ENCODE results near the gene DISP1.

Gene DISP1

DNA sequence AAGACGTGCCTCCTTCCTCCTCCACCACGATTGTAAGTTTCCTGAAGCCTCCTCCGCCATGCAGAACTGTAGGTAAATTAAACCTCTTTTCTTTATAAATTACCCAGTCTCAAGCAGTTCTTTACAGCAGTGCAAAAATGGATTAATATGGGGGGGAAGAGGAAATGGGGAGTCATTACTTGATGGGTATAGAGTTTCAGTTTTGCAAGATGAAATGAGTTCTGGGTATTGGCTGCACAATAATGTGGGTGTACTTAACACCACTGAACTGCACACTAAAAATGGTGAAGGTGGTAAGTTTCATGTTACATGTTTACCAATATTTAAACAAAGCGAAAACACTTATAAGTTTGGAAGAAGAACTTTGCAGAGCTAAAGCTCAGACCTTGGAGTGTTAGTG is 24.3 kb upstream of the DISP1 start:
- TF ChIP-seq CTCF (IDR thresholded peaks at IDR 0.05; ENCODE audit: unreplicated experiment in 3 of 3): no peak
- Mint-ChIP-seq H3K36me3 (ENCODE audit: low read depth) (no peaks in the 10 kb centered on the region), H3K27me3 (ENCODE audit: low read depth) (peaks cover 6% of the 10 kb centered on the region), H3K9me3 (no peaks in the 10 kb centered on the region), H3K27ac (no peak overlapping the region), H3K4me1 (peaks cover 35% of the 10 kb centered on the region), H3K4me3 (no peak overlapping the region)

GRCh38 chr1:222791006-222791710 is 23.7 kb upstream of the DISP1 start:
- Mint-ChIP-seq H3K36me3 (ENCODE audit: low read depth) (no peaks in the 10 kb centered on the region), H3K4me1 (peaks cover 28% of the 10 kb centered on the region), H3K4me3 (no peak overlapping the region), H3K9me3 (no peaks in the 10 kb centered on the region), H3K27me3 (ENCODE audit: low read depth) (peaks cover 6% of the 10 kb centered on the region), H3K27ac (no peak overlapping the region)
- no peak for TF ChIP-seq CTCF (IDR thresholded peaks at IDR 0.05; ENCODE audit: unreplicated experiment in 3 of 3)

DNA sequence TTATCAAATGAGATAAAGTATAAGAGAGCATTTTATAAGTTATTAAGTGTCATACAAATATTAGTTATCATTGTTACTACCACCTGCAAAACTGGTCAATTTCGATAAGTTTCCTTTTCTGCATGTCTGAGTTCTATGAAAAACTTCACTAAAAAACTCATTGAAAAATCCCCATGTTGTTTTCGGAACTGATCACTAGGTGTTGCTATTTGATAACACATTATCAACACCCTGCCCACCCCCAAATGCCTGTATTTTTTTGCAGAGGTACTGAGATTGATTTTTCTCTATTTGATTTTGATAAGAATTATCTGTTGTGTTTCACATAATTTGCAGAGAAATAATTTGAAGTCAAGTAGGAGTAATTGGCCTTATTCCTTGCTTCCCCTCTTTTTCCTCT is 22.1 kb upstream of the DISP1 start:
- no peak overlapping the region for H3K4me3 Mint-ChIP-seq
- no peaks in the 10 kb centered on the region for H3K9me3 Mint-ChIP-seq
- peaks cover 17% of the 10 kb centered on the region for H3K4me1 Mint-ChIP-seq
- no peak overlapping the region for H3K27ac Mint-ChIP-seq
- peak; percentile 63 to 78 (median 66) for TF ChIP-seq CTCF (IDR thresholded peaks at IDR 0.05; ENCODE audit: unreplicated experiment in 3 of 3)
- peaks cover 12% of the 10 kb centered on the region for H3K27me3 Mint-ChIP-seq (ENCODE audit: low read depth)
- no peaks in the 10 kb centered on the region for H3K36me3 Mint-ChIP-seq (ENCODE audit: low read depth)

DNA sequence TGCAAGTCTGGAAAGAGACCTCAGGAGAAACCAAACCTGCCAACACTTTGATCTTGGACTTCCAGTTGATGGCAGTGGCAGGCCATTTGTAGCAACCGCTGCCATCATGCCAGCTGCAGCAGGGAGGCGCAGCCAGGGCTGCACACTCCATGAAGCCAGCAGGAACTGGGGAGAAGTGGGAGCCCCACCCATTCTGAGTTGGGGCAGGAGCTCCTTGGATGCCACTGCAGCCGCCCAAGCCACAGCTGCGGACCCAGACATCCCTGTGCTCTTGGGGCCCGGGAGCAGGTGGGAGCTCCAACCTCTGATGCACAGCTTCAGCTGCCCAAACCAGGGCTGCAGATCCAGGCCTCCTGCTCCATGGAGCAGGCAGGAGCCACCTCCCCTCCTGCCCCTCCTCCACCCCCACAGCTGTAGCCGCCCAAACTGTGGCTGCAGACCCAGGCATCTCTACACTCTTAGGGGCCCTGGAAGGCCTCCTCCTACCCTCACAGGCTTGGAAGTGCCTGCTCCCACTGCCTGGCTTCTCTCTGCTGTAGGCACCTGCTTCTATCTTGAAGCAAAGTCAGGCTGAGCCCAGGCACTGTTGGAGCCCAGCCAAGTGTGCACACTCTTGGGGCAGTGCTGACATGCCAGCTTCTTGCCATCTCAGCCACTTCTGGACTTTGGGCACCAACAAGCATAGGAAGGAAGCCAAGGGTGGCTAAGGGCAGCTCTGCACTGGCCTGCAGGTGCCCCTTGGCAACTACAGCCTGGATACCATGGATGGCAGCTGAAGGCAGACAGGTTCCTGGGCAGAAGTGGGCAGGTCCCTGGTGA is 20.0 kb upstream of the DISP1 start:
- Mint-ChIP-seq H3K4me1 (peaks cover 6% of the 10 kb centered on the region), H3K27ac (no peak overlapping the region), H3K4me3 (no peak overlapping the region), H3K27me3 (ENCODE audit: low read depth) (peaks cover 12% of the 10 kb centered on the region), H3K36me3 (ENCODE audit: low read depth) (no peaks in the 10 kb centered on the region), H3K9me3 (no peaks in the 10 kb centered on the region)
- no peak for TF ChIP-seq CTCF (IDR thresholded peaks at IDR 0.05; ENCODE audit: unreplicated experiment in 3 of 3)

GRCh38 chr1:222798116-222798515 is 16.7 kb upstream of the DISP1 start:
- Mint-ChIP-seq H3K4me1 (no peaks in the 10 kb centered on the region), H3K9me3 (no peaks in the 10 kb centered on the region)

More at GRCh38 chr1:222798116-222798515, 16.7 kb upstream of the DISP1 start:
- Mint-ChIP-seq H3K36me3 (ENCODE audit: low read depth) (no peaks in the 10 kb centered on the region), H3K4me3 (no peak overlapping the region), H3K27me3 (ENCODE audit: low read depth) (peaks cover 10% of the 10 kb centered on the region), H3K27ac (peak overlapping the region; percentile 12 to 47 (median 44))
- TF ChIP-seq CTCF (IDR thresholded peaks at IDR 0.05; ENCODE audit: unreplicated experiment in 3 of 3): no peak
